Endometrium (tissue), 2 donors: ENCODE data around the gene TEAD1.

Experiments used
- FAIRE-seq: peaks from 2 replicates; lab custom pipeline; 2012; peaks lifted over from hg19 to GRCh38; lab: Jason Lieb, UNC
- donor health status: control.
- donor health status: control.

Gene TEAD1

DNA sequence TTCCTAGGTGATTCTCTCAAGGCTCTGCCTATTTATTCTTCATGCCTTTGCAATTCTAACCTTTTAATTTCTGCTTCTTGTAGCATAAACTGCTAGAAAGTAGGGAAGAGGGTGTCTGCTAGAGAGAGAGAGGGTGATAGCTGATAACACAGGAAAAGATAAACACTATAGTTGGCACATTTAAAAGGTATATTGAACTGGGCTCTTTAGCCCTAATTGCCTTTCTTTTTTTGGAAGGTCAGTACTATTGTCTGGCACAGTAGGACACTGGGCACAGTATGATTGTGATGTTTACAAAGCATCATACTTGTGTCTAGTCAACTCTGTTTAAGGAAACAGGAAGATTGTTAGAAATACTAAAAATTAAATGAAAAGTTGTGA lies 33.3 kb downstream of the TEAD1 start:
- FAIRE-seq, result no peak

DNA sequence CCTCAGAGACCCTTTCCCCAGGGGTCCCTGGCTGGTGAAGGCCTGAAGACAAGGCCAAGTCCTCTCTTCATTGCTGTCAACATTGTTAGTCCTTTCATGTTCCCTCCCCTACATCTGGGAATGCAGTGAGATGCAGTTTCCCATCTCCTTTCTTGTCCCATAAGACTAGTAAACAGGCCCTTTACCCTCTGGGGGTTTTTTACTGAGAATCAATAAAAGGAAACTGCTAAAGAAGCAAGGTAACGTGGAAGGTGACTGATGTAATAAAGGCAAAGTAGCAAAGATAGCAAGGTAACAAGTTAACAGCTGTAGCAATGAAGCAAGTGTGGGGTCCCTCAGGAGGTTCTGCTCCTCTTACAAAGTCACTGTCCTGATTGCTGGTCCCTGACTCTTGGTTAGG lies 37.3 kb downstream of the TEAD1 start:
- no peak for FAIRE-seq

DNA sequence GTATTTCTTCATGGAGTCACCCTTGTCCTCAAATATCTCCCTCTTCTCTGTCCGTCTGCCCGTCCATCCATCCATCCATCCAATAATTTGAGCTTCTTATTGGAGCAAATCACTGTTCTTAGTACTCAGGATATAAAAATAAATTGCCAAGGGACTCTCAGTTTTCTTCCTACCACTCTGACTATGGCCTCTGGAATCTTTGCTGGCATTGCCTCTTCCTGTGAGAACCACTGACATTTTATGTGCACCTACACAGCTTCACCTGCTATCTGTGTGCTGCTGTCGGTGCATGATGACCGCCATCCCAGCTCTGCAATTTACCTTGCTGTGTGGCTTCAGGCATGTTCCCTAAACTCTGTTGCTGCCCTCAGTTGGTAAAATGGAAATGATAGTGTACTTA lies 37.9 kb downstream of the TEAD1 start:
- FAIRE-seq, result no peak

DNA sequence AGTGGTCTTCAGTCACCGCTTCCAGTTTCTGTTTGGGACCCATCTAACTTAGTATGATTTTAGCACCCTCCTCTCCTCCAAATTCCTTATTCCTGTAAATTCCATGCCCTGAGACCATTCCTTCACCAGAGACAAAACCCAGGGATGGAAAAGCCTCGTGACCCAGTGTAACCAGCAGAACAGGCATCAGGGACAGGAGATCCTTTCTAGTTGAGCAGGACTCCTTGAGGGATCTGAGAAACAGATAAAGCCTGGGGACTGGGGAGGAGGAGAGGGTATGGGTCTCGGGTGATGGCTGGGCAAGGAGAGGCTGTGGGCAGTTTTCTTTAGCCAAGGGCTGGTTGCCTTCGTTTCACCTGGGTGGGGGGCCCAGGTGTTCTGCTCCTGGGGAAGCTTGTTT lies 40.9 kb downstream of the TEAD1 start:
- no peak for FAIRE-seq

DNA sequence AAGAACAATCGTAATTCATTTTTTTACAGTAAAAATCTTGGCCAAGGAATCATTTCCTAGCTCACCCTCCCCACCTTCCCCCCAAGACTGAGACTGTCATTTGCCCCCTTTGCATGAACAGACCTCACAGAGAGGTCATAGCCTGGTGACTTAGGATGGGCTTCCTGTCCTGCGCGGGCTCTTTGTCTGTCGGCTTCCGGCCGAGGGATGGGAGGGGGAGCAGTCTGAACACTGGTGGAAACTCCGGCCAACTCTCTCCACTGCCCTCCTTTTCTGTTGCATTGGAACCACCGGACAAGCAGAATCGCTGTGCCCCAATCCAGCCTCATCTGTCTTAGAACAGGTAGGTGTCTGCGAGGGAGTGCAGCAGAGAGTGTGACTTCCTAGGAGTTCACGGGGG lies 41.7 kb downstream of the TEAD1 start:
- no peak for FAIRE-seq

DNA sequence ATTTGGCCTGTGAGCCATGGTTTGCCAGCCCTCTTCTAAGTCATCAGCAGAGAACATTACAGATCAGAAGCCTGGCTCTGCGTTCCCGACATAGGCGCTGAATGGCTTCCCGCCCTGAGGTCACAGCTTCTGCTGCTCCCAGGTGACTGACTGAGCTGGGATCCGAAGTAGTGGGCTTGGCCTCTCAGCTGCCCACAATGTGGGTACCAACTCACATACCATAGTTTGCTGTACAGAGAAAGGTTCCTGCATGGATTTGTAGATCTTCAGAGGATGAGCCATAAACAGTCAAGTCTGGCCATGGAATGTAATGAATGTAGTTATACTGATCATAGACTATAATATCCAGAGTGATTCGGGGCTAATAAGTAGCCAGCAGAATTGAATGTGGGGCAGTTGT lies 42.6 kb downstream of the TEAD1 start:
- FAIRE-seq, result no peak

DNA sequence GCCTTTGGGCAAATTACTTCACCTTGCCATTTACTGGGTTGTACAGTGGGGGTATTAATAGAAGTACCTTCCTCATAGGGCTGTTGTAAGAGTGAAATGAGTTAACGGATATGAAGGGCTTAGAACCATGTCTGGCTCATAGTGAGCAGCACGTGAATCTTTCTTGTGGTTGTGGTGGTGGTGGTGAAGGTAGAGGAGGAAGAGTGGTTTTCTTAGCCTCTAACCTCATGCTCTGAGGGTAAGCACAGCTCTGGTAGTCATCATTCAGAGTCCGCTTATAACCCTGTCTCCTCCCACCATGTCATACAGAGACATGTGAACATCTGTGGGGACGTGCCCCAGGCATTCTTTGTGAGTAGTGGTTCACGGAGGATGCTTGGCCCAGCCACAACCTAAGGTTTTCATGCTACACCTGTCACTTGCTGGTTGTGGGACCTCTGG lies 43.6 kb downstream of the TEAD1 start:
- FAIRE-seq, result no peak

DNA sequence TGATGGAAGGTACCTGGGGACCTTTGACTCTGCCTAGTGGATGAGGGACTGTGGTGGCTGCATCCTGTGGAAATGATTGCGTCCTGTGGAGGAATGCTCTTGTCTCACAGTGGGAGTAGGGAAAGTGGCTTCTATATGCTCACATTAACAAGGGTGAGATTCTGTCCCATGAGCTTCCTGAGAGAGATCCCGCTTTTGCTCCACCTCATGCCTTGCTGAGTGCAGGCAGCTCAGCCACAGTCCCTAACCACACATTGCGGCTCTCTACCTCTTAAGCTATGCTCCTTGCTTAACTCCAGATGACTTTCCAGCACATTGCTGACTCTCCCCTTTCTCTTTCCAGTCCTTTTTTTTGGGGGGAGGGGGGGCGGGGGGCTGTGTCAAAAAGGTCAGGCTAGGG lies 45.0 kb downstream of the TEAD1 start:
- no peak for FAIRE-seq

DNA sequence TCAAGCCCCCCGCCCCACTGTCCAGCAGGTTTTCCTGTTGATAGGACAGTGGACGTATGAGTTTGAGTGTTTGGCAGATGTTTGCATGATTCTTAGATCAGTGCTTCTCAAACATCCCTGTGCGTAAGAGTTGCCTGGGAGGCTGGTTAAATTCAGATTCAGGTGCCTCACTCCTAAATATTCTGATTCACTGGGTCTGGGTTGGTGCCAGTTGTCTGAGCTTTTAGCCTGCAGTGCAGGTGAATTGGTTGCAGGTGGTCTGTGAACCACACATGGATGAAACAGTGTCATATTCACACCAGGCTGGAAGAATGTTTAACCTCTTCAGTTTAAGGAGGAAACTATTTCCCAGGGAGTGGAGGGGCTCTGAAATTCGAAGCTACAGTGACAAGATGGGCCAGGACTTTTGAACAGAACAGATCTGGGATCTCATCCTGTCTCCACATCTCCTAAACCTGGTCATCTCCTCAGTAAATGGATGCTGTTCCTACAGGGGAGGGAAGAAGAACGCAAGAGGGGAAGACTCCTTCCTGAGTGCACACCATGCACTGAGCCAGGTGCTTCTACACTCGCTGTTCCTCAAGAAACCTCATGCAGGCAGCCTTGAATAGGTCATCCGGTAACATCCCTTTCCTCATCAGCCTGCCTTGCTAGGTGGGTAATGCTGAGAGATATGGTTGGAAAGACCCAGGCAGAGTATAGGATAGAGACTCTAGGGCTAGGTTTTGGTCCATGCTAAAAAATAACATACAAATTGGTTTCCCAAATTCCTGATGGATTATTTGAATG lies 47.8 kb downstream of the TEAD1 start:
- no peak for FAIRE-seq

DNA sequence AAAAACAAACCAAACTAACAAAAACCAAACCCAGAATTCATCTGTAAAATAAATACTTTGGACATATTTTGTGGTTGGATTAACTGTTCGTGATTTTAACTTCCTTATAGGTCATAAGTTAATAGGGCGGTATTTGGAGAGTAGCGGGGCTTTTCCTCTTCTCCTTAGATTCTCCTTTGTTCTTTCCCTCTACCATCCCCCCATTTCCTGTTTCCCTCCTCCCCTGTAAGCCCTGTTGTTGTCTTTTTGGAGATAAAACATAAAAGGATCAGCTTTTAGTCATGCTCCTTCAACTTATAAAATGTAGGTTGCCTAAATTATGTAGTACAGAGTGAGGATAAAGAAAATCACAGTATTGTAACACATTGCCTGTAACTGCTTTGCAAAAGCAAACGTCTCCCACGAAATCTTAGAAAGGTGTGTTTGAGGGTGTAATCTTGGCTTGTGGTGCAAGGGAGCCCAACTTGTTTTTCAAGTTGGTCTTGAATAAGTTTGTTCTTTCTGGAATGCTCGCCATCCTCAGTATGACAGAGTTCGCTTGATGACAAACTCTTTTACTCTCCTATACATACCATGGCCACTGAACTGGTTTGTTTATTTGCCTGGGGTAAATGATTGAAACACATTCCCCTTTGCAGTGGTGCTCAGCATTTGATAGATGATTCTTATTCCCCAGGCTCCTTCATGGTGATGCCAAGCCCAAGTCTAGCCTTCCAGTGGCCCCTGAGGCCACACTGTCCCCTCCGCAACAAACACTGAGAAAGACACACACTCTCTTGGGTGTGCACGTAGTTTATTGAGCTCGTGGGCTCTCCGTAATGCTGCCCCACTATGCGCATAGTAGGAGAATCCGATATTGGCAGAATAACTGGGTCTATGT lies 49.4 kb downstream of the TEAD1 start:
- FAIRE-seq, result no peak

DNA sequence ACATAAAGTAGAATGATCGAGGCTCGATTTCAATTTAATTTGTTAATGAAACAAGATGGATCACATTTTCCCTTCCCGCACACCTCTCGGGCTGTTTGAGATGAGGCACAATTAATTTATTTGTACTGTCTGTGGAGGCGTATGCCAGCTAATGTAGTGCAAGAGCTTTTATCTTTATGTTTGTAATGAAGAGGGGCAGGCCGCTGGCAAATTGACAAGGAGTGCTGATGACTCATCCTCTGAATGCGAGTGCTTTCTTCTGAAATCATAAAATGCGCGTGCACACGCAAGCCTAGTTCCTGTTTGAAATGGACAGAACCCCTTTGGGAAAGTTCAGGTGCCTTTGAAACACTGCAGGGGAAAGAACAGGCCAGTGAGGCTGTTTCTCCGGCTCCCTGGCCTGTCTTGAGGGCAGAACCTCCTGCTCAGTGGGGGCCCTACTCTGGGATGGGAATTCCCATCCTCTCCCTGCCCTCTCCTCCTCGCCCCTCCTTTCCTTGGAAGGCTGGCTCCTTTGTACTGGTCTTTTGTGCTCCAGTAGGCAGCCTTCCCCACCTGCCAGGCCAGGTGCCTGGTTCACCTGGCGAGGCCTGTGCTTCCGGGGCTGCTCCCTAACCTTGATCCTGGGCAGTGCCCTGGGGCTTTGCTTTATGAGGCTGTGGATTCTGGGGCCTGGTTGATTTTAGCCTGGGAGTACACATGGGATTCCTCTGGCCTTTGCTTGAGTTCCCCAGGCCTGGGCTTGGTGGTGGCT lies 50.3 kb downstream of the TEAD1 start:
- FAIRE-seq, result no peak

DNA sequence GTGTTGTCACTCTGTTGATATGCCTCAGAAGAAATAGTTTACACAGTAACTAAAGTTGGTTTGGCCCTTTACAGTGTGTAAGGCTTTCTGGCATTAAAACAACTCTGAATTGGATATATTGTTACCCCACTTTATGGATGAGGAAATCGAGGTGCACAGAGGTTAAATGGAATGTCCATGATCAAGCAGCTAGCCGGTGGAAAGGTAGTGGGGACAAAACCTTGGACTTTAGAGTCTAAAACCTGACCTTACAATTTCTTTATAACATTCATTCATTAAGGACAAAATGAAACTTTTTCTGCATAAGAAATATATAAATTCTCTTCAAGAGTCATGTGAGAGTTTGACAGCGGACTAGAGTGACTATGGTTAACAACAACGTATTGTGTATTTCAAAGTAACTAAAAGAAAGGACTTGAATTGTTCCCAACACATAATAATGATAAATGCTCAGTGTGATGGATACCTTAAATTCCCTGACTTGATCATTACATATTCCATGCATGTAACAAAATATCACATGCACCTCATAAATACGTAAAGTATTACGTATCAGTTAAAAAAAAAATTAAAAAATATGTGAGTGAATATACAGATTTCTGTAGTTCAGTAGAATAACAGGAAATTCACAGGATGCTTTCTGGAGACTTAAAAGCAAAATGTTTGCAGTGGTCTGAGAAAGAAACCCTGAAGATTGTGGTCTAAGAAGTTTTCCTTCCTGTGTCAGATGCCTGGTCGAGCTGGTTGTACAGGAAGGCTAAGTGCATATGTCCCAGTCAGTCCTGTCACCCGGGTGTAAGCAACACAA lies 51.0 kb downstream of the TEAD1 start:
- FAIRE-seq, result no peak

DNA sequence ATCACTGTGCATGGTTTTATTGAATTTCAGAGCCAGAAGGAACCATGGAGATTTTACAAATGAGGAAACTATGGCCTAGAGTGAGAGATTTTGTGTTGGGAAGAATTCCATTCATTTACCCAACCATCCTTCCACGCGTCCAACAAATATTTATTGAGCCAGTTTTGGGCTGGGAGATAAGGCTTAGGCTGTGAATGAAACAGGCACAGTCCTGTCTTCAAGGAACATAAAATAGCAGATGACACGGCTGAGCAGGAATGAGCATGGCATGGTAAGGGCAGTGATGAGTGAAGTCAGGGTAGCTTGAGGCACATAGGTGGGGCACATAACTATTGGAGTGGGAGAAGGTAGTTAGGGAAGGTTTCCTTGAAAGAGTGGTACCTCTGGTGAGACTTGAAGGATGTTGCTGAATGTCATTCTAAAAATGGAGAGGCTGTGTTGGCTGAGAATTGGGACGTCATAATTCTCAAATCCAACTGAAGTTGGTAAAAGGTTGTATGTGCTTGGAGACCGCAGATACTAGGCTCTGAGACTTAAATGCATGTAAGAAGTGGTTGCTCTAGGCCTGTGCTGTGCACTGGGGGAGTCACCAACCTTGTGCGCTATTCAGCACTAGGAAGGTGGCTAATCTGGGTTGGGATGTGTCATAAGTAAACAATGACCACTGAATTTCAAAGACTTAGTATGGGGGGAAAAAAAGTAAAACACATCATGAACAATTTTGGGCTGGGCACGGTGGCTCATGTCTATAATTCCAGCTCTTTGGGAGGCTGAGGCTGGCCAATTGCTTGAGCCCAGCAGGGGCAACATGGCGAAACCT lies 51.9 kb downstream of the TEAD1 start:
- FAIRE-seq, result no peak

DNA sequence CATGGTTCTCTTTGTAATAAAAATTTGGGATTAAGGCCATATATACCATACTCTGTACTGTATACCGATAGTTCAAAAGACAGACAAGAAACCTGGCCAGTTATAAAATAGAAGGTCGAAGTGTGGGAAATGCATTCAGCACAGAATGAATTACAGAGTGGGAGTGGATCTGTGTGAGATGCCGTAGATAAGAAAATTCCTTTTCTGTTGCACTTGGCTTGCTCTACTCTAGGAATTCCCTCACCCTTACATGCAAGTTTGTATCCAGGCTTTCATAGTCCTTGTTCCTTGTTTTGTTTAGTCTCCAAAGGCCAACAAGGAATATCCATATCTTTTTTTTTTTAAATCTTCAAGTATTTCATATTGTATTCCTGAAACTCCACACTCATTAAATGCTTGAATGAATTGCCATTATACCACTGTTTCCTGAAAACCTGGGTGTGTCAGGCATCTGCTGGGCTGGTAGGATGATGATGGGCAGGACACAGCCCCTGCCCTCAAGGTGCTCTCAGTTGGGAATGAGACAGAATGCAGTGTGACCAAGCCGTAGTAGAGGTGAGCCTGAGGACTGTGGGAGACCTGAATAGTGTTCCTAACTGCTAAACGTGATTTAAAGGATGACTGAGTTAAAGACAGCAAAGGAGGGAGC lies 53.5 kb downstream of the TEAD1 start:
- no peak for FAIRE-seq

DNA sequence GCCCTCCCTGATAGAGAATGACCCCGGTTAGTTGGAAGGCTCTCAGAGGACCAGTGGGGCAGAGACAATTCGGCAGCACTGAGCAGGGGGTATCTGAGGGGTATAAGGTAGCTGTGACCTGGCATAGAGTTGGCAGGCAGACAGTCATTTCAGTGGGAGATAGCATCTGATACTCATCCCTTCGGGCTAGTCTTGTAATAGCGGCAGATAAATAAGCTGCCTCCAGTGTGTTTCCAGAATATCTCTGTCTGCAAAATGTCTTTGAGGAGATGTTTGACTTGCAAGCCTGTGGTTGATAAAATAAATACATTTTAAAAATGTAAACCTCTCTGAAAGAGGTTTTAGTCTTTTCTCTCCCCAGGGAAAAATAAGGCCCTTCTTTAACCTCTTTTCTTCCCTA lies 54.2 kb downstream of the TEAD1 start:
- FAIRE-seq, result no peak

DNA sequence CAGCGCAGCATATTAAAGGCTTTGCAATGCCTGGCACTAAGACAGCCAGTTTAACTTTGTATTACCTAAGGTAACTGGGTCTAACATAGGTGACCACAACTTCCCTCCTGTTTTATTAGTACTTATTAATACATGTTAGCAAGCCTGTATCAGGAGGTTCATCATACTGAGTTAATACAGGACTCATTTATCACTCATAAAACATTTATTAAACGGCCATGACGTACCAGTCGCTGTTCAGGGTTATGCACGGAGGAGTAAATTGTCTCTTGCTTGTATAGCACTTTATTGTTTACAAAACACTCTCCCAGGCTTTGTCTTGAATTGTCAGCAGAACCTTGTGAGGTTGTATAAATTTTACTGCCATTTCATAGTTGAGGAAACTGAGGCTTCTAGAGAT lies 55.7 kb downstream of the TEAD1 start:
- FAIRE-seq, result no peak

DNA sequence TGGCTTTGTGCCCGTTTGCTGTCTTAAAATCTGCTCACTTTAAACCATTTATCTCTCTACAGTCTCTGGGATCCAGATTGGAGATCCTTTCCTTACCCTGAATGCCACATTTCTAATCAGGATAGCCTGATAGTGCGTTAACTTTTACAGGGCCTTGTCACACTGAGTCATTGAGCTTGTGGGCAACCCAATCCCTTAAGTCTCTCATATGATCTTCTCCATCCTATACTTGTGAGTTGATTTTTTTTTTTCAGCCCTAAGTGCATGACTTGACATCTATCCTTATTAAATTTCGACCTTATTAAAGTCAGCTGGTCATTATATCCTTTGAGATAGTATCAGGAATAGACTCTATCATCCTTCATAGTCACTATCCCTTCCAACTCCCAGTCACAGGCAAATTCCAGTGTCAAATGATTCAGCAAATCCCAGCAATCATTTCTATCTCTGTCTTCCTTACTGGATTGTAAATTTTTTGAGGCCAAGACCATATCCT lies 57.7 kb downstream of the TEAD1 start:
- no peak for FAIRE-seq

DNA sequence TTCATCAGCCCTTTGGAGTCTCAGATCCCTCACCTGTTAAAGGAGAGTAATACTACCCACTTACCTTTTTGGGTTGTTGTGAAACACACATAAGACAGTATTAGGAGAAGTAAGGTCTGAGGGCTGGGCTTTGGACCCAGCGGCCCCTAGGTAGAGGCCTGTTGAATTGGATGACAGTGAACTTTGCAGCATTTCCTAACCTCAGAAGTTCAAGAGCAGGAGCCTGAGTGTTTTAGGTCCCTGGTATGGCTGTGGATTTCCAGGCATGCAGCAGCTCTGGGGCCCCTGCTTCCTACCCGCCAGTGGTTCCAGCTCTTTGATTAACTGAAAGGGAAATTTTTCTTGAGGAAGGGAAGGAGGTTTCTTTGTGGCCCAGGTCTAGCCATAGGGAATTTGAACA lies 58.9 kb downstream of the TEAD1 start:
- FAIRE-seq, result no peak

DNA sequence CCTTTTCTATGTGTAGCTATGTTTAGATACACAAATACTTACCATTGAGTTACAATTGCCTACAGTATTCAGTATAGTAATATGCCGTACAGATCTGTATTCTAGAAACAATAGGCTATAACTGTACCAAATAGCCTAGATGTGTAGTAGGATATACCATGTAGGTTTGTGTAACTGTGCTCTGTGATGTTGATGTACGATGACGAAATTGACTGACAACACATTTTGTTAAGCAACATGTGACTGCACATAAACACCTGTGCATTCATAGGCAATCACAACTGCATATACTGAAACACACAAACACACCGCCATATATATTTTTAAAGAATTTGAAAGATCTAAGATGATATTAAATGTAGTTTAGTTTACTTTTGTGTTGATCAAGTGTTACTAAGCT lies 60.4 kb downstream of the TEAD1 start:
- no peak for FAIRE-seq

DNA sequence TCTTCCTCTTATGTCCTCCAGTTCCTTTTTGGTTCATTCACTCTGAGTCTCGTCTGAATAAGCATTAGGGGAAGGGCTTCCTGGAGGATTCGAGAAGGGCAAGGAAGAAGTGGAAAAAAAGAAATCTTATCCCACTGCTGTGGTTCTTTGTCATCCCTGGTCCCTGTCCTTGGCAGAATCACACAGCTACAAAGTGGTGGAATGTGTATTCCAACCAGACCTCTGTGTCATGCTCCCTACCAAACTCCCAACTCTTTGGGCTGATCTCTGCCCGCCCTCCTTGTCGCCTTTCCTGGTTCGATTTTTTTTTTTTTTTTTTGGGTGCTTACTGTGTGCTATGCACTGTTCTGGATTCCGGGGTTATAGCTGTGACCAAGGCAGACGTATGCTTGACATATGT lies 61.0 kb downstream of the TEAD1 start:
- FAIRE-seq, result no peak
